Epithelial cell of proximal tubule (primary cell): Measurements from ENCODE around the gene SLC4A11. TPM values are rescaled to one million over a fixed set of nuclear protein-coding genes. Genes with fewer than 3 reads are reported as not detected.

Experiments
- DNase-seq: peaks from one replicate; pipeline ENCODE4 v3.0.0-alpha.2; 2011; ENCODE audit warnings: low read depth
- H3K4me3 ChIP-seq: 2 replicates; pipeline ENCODE4 v1.5.1; 2011; ENCODE audit warnings: low read depth, mild to moderate bottlenecking, low read length
- CTCF ChIP-seq: conservative IDR thresholded peaks from 2 replicates; pipeline ENCODE4 v1.5.1; 2012; ENCODE audit warnings: low read depth, mild to moderate bottlenecking, low read length
- total RNA-seq: library from RNA; depleted of rRNA; stranded (reverse); fragments of >200 nt; gene quantifications from 2 replicates; pipeline ENCODE4 v1.2.3, GENCODE V29; 2015

The SLC4A11 gene
- total RNA-seq, 1 donor from 2014 or later: 3.6 TPM

GRCh38 chr20:3181270-3181669 lies 57.7 kb downstream of the SLC4A11 start:
- TF ChIP-seq CTCF: no peak
- H3K4me3 ChIP-seq: no peak overlapping the region
- DNase-seq: no peak

GRCh38 chr20:3180319-3180718 lies 58.7 kb downstream of the SLC4A11 start:
- no peak overlapping the region for H3K4me3 ChIP-seq
- no peak for DNase-seq
- no peak for TF ChIP-seq CTCF

GRCh38 chr20:3177746-3178485 lies 61.1 kb downstream of the SLC4A11 start:
- no peak overlapping the region for H3K4me3 ChIP-seq
- TF ChIP-seq CTCF: no peak
- DNase-seq: no peak

Other genes starting within 250 kb of the SLC4A11 start
- not detected in 2 replicates for gene GNRH2, start 195.6 kb downstream of the SLC4A11 start, total RNA-seq
- 107 and 128 TPM in 2 replicates for gene MRPS26, start 193.1 kb downstream of the SLC4A11 start, total RNA-seq
- 0.43 TPM in 1 of 2 replicates, not detected in the other for gene OXT, start 167.6 kb downstream of the SLC4A11 start, total RNA-seq
- not detected in 2 replicates for gene AVP, start 154.5 kb downstream of the SLC4A11 start, total RNA-seq
- gene FASTKD5, start 79.3 kb downstream of the SLC4A11 start, total RNA-seq: 15.3 and 21.8 TPM in 2 replicates
- 3.6 and 4.3 TPM in 2 replicates for gene UBOX5, start 79.3 kb downstream of the SLC4A11 start, total RNA-seq
- 3.1 and 15.8 TPM in 2 replicates for gene LZTS3, start 65.6 kb downstream of the SLC4A11 start, total RNA-seq
- 63.5 and 80.7 TPM in 2 replicates for gene DDRGK1, start 34.5 kb downstream of the SLC4A11 start, total RNA-seq
- 68.3 and 106 TPM in 2 replicates for gene ITPA, start 29.7 kb downstream of the SLC4A11 start, total RNA-seq
- gene DNAAF9, start 168.5 kb upstream of the SLC4A11 start, total RNA-seq: 3.5 and 7.7 TPM in 2 replicates
- gene ATRN, start 231.8 kb upstream of the SLC4A11 start, total RNA-seq: 11.4 and 15.4 TPM in 2 replicates